Uterus (tissue), 2 donors: ENCODE data around the gene KLHL25.

Experiments
- CTCF ChIP-seq, 4 experiments: fragments of 200-600 bp in 2 of 4; fragments of 450-650 bp in 2 of 4; sonication (generic) in 2 of 4; IDR thresholded peaks; one replicate each; pipeline ENCODE4 v1.5.1; 2016 to 2019; ENCODE audit warnings: antibody characterized with exemption in 4 of 4, mild to moderate bottlenecking in 2 of 4, moderate library complexity in 1 of 4
- POLR2A ChIP-seq, 2 donors: fragments of 450-650 bp; IDR thresholded peaks; one replicate each; pipeline ENCODE4 v1.6.1; 2016; ENCODE audit warnings: antibody characterized with exemption in 2 of 2, mild to moderate bottlenecking in 1 of 2, moderate library complexity in 1 of 2

- TF ChIP-seq CTCF (IDR thresholded peaks at IDR 0.05) (no peak), POLR2A (IDR thresholded peaks at IDR 0.05) (no peak)
Observed at GRCh38 chr15:85819938-85820337, 25.2 kb upstream of the KLHL25 start.
